Sigmoid colon (tissue), 4 donors: ENCODE data around the gene XYLB.
"Not testable (repeated sequence)": the region's sequence is repeated elsewhere in the genome, so short reads cannot be mapped to it uniquely, and the experiment has no call there.

Source experiments
- EP300 ChIP-seq, 4 donors: sonication (generic); formaldehyde crosslinking; IDR thresholded peaks; one replicate each; pipeline ENCODE4 v1.6.1; 2017; ENCODE audit warnings: antibody characterized with exemption in 4 of 4
- TF ChIP-seq, protein P1 (sequence below), 4 experiments: fragments of 450-650 bp in 3 of 4; fragments of 200-600 bp in 1 of 4; IDR thresholded peaks; one replicate each; pipeline ENCODE4 v1.5.1; 2016 to 2019; ENCODE audit warnings: antibody characterized with exemption in 4 of 4, mild to moderate bottlenecking in 3 of 4, moderate library complexity in 2 of 4

DNA sequence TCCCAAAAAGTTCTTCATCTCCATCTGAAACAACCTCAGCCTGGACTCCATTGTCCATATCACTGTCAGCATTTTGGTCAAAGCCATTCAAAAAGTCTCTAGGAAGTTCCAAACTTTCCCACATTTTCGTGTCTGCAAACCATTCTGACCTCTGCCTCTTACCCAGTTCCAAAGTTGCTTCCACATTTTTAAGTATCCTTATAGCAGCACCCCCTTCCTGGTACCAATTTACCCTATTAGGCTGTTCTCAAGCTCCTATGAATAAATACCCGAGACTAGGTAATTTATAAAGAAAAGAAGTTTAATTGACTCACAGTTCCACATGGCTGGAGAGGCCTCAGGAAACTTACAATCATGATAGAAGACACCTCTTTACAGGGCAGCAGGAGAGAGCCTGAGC lies 87.1 kb downstream of the XYLB start:
- TF ChIP-seq, protein P1, sequence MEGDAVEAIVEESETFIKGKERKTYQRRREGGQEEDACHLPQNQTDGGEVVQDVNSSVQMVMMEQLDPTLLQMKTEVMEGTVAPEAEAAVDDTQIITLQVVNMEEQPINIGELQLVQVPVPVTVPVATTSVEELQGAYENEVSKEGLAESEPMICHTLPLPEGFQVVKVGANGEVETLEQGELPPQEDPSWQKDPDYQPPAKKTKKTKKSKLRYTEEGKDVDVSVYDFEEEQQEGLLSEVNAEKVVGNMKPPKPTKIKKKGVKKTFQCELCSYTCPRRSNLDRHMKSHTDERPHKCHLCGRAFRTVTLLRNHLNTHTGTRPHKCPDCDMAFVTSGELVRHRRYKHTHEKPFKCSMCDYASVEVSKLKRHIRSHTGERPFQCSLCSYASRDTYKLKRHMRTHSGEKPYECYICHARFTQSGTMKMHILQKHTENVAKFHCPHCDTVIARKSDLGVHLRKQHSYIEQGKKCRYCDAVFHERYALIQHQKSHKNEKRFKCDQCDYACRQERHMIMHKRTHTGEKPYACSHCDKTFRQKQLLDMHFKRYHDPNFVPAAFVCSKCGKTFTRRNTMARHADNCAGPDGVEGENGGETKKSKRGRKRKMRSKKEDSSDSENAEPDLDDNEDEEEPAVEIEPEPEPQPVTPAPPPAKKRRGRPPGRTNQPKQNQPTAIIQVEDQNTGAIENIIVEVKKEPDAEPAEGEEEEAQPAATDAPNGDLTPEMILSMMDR (IDR thresholded peaks at IDR 0.05) = not testable (repeated sequence)
- TF ChIP-seq EP300 (IDR thresholded peaks at IDR 0.05) = not testable (repeated sequence)
